HG03196 (cell line): ENCODE measurements around the gene HAPSTR1.
"Not testable (repeated sequence)": the region's sequence is repeated elsewhere in the genome, so short reads cannot be mapped to it uniquely, and the experiment has no call there.

Source experiments
- ATAC-seq: cut with Tn5 transposase; IDR thresholded peaks from one replicate; pipeline ENCODE4 v1.9.1; 2021; ENCODE audit not compliant: unreplicated experiment

The HAPSTR1 gene

DNA sequence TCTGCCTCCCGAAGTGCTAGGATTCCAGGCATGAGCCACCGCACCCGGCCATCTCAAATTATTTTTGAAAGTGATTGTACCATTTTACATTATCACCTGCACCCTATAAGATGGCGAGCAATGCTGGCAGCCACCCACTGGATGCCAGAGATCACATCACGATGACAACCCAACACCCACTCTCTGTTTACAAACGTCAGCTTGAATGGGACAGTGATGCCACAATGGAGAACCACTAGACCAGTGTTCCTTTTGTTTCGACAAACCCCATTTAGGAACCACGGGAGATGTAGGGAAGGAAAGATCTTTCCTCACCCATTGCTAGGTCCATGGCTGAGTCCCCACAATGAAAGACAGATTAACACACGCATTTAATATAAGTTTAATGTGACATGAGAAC lies 20.1 kb upstream of the HAPSTR1 start:
- no peak for ATAC-seq

DNA sequence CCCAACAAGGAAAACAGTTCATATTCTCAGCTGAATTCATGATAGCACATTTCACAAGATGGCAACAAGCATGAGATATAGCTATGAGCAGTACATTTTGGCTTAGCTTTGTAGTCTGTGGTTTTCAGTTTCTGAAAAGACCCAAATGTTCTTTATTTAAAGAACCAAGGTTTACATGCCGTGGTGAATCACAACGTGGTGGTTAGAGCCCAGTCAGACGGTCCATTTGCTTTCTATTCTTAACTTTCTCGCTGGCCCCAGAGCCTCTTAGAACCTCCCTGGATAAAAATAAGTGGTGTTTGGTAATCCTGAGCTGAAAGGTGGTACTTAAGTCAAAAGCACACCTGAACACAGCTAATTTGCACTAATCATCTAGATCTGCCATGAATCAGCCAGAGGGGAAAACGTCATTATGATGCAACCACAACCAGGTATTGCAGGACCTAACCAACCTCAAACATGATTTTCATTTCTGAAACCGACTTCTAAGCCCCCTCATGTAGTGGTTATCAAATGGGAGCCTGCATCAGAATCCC lies 18.6 kb upstream of the HAPSTR1 start:
- no peak for ATAC-seq

DNA sequence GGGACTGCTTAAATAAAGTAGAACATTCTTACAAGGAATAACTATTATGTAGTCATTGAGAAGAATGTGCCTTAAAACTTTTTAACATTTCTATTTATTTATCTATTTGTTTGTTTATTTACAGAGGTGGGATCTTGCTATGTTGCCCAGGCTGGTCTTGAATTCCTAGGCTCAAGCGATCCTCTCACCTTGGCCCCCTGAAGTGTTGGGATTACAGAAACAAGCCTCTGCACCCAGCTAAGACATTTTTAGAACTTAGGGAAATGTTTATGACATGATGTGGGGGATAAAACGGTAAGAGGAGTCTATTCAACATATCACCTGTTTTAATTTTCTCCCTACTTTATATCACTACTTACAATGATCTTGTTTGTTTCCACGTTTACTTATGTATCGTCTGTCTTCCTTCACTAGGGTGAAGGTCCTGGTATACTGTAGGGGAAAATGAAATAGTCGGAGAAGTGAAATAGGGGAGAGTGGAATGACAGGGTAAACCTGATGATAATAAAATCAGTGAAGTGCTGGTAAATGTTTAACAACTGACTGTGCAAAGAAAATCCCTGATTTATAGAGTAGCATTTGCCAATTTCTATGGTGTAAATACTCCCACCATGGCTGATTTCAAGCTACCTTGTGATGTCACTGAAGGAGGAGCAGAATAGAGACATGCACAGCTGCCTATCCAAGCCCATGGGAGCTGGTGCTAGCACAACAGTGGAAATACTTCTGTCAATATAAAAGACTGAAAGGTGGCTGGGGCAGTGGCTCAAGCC lies 16.0 kb upstream of the HAPSTR1 start:
- ATAC-seq = no peak

DNA sequence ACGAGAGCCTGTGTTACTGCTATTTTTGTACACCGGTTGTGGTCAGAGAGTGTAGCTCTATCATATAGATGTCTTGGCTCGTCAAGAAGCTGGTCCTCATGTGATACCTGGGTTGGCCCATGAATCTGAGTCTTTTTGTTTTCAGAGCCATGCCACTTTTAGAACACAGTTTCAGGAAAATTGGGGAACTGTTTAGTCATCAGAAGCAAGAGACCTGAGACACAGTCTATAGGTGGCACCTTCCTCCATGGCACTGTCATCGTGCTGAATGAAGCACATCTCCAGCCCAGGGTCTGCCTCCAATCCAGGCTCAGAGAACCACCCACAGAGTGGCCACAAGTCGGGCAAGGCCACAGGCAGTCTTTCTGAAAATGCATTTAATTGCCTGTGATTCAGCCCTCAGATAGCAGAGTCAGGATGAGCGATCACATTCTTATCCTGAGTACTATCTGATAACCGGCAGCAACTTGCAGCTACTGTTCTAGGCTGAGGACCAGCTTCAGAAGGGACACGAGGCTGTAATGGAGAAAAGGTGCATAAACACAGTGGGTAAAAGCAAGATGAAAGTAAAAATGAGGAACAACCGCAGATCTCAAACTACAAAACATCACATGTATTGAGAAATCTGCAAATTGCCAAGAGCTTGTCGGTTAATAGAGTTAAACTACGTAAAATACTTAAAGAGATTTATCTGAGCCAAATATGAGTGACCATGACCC lies 14.2 kb upstream of the HAPSTR1 start:
- no peak for ATAC-seq

DNA sequence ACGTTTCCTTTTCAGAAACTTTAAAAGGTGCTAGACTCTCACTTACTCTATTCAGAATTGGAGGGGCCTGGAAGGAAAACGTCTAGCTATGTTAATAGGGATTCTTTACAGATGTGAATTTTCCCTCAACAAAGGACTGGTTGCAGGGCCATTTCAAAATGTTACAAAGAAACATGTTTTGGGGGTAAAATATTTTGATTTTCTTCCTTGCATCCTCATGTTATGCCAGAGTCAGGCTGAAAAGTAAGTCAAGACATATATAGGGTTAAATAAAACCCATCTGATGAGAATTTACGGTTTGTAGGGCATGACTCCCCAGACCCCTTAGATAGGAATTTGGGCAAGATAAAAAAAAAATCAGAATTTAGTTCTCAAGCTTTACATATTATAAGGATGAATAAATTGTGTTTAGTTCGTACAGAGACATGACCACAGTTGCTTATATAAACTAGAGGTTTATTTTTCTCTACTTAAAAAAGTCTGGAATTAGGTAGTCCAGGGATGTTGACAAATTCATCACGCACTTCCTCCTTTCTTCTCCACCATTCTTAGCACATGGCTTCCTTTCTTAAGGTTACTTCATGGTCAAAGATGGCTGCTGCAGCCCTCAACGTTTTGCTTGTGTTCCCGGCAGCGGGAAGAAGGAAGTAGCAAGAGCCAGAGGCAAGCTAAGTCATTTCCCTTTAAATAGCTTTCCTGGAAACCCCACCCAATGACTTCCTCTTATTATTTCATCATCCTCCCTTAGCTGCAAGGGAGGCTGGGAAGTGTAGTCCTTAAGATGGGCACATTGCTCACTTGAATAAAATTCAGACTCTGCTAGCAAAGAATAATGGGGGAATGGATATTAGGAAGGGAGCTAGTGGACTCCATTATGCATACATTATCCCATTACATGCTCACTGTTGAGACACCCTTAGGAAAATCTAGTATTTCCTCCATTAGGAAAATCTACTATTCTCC lies 12.7 kb upstream of the HAPSTR1 start:
- ATAC-seq = peak; percentile 83

DNA sequence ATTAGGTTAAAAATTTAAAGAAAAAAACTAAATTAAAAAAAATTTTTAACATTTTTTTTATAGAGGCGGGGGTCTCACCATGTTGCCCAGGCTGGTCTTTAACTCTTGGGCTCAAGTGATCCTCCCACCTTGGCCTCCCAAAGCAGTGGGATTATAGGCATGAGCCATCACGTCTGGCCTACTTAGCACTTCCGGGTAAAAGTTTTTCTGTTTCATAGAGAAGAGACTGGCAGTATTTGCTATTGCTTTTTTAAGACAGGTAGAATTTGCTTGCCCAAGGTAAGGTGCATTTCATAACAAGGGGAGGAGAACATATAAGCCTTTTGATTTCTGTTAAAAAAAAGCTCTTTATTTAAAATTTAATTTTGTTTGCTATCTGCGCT lies 12.0 kb upstream of the HAPSTR1 start:
- no peak for ATAC-seq

DNA sequence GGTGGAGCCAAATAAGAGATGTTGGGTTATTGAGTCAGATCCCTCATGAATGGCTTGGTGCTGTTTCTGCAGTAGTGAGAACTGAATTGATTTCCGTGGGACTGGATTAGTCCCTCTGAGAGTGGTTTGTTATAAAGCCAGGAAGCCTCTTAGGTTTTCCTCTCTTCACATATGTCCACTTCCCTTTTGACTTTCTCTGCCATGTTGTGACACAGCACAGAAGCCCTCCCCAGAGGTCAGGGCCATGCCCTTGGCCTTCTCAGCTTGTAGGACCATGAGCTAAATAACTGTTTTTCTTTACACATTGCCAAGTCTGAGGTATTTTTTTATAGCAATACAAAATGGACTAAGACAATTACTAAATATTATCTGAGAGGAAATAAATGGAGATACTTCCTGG lies 10.3 kb upstream of the HAPSTR1 start:
- ATAC-seq = no peak

DNA sequence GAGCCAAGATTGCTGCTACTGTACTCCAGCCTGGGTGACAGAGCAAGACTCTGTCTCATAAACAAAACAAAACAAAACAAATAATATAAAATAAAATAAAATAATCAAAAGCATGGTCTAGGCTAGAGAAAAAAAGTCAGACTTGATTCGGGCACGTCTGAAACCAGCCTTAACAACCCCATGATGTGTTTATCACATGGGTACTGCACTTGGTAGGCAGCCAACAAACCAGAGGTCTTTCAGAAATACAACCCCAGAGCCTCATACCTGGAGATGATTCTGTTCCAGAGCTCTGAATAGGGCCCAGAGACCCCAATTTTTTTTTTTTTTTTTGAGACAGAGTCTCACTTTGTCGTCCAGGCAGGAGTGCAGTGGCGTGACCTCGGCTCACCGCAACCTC lies 9.6 kb upstream of the HAPSTR1 start:
- ATAC-seq = no peak

DNA sequence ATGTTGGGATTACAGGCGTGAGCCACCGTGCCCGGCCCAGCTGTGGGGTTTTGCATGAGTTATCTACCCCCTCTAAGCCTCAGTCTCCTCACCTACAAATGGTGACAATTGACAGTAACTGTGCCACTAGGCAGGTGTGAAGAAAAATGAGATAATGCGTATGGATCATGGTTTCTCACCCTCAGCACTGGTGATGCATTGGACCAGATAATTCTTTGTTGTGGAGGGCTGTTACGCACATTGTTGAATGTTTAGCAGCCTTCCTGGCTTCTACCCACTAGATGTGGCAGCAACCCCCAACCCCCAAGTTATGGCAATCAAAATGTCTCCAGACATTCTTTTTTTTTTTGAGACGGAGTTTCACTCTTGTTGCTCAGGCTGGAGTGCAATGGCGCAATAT lies 9.0 kb upstream of the HAPSTR1 start:
- no peak for ATAC-seq

DNA sequence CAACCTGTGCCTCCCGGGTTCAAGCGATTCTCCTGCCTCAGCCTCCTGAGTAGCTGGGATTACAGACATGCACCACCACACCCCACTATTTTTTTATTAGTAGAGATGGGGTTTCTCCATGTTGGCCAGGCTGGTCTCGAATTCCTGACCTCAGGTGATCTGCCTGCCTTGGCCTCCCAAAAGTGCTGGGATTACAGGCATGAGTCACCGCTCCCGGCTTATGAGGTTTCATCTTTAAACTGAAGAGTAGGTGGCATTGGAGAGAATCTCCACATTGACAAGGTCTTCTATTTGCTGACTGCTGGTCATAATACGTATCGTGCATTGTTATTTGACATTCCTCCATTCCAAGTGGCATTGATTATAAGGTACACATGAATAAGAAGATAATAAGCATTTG lies 3.7 kb upstream of the HAPSTR1 start:
- not testable (repeated sequence) for ATAC-seq

DNA sequence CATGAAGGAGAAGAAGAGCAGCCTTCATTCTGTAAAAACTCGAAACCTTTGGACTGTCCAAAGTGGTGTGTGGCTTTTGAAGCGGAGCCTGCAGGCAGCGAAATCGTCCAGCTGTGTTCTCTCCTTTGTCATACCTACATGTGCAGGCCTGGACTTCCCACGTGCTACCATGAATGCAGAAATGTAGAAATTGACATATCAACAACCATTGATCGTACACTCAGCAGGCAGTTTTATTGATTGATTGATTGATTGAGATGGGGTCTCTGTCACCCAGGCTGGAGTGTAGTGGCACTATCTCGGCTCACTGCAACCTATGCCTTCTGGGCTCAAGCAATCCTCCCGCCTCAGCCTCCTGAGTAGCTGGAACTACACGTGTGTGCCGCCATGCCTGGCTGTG lies 2.6 kb upstream of the HAPSTR1 start:
- ATAC-seq = no peak

DNA sequence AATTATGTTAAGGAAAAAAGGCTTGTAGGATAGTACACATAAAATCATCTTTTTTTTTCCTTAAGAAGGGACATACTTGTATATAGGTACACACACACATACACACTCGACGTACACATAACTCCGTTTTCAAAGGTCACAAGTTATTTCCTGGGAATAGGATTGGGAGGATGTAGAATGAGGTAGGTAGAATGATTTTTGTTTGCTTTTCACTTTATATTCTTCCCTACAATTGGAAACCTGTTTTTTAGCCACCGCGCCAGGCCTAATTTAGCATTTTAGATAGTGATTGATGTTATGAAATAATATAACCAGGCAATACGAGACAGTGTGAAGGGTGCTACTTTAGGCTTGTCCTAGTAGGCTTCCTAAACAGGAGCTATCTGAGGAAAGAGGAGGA lies 1.8 kb upstream of the HAPSTR1 start:
- ATAC-seq = no peak

DNA sequence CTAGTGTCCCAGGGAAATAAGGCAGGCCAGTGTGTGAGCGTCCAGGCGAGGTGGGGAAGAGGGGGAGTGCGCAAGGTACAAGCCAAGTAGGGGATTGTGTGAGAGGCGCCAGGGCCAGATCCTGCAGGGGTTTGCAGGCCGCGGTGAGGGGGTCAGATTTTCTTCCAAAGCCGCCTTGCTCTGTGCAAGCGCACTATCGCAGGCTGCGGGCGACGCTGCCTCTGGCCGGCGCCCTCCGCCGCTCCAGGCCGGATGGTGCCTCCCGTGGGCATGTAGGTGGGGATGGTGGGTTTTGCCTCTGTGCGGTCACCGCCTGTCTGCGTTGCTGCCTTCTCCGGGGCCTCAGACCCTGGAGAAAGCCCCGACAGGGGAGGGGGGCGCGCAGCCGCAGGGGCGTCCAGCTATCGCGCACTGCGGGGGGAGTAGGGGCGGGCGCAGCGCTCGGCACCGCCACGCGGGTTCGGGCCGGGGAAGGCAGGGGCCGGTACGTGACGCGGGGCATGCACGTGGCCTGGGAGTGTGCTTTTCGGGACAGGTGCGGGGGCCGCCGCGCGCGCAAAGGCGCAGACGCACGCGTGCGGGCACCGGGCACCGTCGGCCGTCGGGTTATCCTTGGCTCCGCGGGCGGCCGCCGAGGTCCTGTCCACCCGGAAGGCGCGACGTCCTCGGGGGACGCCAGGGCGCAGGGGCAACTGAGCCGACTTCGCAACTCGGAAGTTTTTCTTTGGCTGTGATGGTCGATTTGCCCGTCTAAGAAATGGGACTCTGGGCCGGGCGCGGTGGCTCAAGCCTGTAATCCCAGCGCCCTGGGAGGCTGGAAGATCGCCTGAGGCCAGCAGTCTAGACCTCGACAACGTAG lies 1.1 kb upstream of the HAPSTR1 start:
- no peak for ATAC-seq

DNA sequence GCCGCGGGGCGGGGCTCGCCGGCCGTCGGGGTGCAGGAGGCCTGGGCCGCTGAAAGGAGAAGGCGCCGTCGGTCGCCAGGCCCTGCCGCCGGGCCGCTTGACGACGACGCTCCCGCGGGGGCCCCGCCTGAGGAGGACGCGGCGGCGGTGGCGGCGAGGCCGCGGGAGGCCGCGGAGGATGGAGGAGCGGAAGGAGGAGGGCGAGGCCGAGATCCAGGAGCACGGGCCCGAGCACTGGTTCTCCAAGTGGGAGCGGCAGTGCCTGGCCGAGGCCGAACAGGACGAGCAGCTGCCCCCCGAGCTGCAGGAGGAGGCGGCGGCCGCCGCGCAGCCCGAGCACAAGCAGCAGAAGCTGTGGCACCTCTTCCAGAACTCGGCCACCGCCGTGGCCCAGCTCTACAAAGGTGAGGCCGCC lies 430 bp downstream of the HAPSTR1 start:
- peak; percentile 18 for ATAC-seq

DNA sequence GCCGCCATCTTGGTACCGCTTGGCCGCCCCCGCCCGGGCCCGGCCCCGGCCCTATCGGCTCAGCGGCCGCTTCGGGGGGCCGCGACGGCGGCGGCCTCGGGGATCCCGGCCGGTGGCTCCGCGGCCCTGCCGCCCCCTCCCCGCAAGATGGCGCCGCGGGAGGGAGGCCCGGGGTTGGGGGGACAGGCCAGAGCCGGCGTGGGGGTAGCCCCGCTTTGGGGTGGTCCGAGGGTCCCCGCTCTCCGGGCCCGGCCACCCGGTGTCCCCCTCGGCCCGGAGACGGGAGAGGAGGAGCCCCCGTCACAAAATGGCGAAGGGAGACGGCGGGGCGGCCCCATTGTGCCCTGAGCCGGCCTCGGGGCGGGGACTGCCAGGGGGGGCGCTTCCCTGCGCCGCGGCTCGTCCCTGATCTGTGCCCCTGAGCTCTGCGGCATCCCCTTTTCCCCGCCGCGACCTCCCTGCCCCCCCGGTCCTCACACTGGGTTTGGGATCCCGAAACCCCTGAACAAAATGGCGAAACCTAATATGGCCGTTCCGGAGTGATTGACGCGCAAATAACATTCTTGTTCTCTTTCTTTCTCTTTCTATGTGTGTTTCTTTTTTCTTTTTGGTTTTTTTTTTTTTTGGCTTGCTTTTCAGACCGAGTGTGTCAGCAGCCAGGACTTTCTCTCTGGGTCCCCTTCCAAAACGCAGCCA lies 986 bp downstream of the HAPSTR1 start:
- ATAC-seq = peak; percentile 12

DNA sequence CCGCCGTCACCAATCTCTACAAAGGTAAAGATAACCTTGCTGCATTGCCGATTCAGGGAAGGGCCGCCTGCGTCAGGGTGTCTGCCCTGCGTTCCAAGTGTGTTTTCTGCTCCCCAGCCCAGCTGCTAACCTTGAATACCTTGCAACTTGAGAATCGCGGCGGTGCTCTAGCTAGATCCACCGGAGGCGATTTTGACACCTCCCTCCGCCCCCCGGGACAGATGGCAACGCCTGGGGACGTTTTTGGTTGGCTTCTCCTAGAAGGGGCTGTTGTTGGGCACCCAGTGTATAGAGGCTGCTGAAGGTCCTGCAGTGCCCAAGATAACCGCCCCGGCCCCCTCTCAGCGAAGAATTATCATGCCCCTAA lies 1.5 kb downstream of the HAPSTR1 start:
- no peak for ATAC-seq

DNA sequence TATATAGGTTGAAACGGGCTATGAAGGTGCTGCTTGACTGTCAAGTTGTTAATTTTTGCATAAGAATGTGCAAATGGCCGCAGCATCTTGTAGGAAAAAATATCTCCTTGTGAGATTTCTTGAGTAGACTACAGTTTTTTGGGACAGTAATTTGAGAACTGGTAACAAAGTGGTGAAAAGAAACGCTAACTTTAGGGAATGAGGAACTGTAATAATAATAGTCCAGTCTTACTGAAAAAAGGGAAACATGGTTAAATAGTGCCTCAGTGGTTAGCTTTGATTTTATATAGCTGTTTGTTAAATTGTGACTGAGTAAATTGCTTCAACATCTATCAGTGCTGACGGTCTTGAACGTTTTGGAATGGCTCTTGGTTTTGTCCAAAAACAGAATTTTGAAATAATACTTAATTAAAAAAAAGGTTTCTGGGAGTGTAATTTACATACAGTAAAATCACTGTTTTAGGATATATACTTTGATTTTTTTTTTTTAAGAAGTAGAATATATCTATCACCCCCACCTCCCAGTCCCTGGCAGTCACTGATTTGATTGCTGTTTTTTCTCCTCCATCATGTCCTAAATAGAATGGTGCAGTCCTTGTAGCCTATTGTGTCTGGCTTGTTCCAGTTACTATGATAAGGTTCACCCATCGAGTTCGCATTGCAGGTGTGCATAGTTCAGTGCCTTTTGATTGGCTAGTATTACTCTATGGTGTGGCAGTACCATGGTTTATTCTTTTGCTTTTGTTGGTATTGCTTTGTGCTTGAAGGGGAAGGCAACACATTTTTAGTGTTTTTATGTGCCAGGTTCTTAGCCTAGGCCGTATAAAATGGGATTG lies 2.8 kb downstream of the HAPSTR1 start:
- no peak for ATAC-seq

DNA sequence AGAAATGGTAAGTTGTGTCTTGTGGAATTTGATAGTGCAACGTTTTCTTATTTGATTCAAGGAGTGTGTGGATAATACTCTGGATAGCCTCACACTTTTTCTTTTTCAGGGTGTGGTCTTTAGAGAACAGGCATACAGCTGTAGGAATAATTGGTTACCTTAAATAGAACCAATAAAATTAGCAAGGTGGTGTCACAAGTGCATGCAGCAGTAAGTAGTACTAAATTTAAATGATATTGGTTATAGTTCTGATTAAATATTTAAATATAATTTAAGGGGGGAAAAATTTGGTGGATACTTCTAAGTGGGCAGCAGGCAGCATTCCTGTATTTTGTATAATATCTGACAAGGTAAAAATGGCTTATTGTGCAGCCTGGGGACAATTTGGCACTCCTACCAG lies 3.7 kb downstream of the HAPSTR1 start:
- ATAC-seq = no peak
